GM18499 (cell line): Measurements from ENCODE around the gene FEZ2.

Experiments used
- ATAC-seq: cut with Tn5 transposase; IDR thresholded peaks from one replicate; pipeline ENCODE4 v1.9.1; 2021; ENCODE audit warnings: moderate number of reproducible peaks; ENCODE audit not compliant: insufficient read depth, unreplicated experiment

Gene FEZ2

DNA sequence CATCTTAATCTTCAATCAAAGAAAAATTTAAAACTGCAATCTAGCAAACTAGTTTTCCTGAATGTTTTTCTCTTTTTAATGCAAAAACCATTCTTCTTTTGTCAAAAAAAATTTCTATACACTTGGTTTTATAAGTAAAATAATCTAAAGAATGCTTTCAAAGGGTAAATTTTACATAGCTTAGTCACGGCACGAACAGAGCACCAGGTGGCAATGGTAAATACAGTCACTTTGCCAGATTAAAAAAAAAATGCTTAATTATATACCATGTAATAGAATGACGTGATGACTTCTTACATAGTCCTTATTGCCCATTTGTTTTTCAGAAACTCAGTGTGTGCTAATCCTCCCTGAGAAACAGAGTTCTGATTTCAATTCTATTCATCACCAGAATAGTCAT lies 10.4 kb downstream of the FEZ2 start:
- ATAC-seq, result no peak

DNA sequence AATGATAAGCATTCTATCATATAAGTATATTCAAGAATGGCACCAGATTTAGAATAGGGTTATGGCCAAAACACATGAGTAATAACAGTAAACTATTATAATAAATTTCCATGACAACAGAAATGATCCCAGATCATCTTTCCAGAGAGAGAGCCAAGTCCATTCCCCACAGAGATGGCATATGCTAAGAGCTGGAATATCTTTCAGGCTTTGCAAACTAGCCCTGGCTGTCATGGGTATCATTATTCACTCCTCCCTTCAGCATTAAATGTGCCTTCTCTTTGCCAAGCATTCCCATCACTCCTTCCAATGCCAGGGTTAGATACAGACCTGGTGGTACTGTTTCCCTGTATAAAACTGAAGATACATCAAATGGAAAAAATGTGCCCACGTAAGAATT lies 10.9 kb downstream of the FEZ2 start:
- no peak for ATAC-seq

DNA sequence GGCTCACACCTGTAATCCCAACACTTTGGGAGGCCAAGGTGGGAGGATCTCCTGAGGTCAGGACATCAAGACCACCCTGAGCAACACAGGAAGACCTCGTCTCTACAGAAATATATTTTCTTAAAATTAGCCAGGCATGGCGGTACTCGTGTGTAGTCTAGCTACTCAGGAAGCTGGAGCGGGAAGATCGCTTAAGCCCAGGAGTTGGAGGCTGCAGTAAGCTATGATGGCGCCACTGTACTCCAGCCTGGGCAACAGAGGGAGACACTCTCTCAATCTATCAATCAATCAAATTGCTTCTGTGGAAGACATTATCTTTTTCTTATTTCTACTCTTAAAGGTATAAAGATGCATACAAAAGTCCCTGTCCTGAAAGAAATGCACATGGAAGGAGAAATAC lies 11.3 kb downstream of the FEZ2 start:
- ATAC-seq, result no peak

DNA sequence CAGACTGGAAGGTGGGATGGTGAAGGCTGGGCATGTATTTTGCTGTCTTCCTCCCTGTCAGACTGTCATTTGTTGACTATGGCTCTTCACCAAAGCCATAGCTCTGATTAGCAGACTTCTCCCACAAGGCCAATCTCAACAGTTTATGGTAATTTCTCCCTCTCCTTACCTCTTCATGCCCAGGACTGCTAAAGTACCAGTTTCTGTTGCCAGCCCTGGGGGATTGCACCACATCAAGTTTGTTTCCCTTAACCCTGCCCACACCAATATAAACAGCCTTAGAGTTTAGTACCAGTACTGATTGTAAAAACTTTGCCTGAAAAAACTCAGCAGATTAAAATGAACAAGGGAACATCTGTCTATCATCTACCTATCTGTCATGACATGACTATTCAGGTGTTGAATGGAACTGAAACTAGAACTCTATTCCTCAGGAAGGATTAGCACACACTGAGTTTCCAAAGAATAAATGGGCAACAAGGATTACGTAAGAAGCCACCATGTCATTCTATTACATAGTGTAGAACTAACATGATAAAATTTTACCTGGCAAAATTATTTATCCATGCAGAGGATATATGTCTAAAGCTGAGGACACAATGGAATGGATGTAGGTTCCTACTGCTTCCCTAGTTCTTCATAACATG lies 13.7 kb downstream of the FEZ2 start:
- ATAC-seq, result no peak

GRCh38 chr2:36582951-36583350 lies 15.0 kb downstream of the FEZ2 start:
- ATAC-seq, result no peak

- ATAC-seq, result no peak
Observed at GRCh38 chr2:36582538-36582937, 15.4 kb downstream of the FEZ2 start.

- ATAC-seq, result no peak
Observed at GRCh38 chr2:36579297-36579664, 18.7 kb downstream of the FEZ2 start.

DNA sequence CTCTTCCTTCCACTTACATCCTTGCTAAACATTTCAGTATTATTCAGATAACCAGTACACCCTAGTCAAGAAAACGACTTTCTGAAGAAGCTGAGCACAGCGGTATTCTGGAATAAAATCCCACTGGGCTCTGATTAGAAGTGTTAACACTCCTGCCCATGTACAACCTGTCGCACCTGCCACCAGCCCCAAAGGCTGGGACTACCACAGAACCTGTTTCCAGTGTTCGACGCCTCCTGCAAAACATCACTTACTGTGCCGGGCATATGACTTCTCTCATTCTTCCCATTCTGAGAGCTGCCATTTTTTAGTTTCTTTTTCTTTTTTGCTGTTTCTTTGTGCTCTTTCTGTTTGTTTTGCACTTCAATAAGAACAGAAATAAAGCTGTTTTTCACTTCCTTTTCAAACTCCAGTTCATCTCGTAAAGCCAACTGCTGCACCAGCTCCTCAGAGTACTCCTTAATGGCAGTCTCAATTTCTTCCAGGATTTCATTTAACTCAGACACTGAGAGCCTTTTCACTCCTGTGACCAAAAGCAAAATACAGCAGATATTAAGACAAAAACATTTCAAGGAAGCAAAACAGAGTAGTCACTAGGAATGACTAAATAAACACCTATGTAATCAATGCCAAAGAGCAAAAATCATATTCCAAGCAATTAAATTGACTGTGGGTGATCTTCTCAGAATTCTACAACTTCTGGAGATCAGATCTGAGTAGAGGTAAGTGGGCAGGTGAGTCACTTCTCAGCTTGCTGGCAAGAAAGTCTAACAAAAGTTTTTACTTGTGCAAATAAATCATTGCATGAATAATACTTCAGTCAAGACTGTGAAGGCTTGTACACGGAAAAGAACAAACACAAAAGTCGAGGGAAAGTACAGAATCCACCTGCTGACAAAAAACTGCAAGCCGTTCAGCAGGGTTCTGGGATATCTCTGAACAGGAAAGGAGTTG lies 19.3 kb downstream of the FEZ2 start:
- ATAC-seq, result no peak

GRCh38 chr2:36577884-36578283 lies 20.1 kb downstream of the FEZ2 start:
- ATAC-seq, result no peak

DNA sequence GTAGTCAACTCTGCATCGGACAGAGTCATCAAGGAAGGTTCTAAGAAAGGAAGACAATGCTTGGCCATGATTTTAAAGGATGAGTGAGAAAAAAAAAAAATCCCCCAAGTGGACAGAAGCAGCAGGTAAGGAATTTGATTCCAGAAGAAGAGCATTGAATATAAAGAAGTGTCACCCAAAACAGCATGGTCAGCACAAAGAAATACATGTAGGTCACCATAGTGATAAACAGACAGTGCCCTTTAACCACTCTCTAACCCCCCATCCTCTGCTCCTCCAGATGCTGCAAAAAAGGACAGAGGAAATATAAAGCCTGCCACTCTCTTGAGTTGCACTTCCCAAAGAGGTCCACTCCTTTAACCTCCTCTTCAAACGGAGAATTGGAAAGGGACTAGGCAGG lies 23.4 kb downstream of the FEZ2 start:
- no peak for ATAC-seq

- ATAC-seq, result no peak
Observed at GRCh38 chr2:36573165-36573564, 24.8 kb downstream of the FEZ2 start.

DNA sequence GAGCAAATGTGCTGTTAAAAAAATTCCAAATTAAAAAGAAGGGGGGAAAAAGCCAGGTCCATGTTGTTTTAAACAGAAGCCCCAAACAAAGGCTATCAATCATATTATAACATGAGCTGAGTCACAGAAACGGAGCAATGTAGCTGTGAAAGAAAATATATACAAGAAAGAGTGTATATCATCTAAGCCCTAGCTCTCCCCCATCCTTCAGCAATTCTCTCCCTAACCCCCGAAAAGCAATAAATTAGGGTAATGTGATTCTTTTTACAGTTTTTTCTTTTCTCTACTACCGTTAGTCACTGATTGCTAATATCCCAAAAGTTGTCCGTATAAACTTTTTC lies 25.3 kb downstream of the FEZ2 start:
- ATAC-seq, result no peak

- ATAC-seq, result no peak
Observed at GRCh38 chr2:36572054-36572718, 25.8 kb downstream of the FEZ2 start.

DNA sequence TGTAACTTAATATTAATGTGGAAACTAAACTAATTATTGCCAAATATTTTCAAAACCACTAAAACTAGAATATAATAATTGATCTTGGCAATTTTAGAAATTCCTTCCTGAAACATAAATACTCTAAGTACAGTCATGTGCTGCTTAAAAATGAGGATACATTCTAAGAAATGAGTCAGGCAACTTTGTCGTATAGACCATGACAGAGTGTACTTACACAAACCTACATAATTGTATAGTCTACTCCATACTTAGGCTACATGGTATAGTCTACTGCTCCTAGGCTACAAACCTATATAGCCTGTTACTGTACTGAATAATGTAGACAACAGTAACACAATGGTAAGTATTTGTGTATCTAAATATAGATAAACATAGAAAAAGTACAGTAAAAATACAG lies 27.6 kb downstream of the FEZ2 start:
- ATAC-seq, result no peak

DNA sequence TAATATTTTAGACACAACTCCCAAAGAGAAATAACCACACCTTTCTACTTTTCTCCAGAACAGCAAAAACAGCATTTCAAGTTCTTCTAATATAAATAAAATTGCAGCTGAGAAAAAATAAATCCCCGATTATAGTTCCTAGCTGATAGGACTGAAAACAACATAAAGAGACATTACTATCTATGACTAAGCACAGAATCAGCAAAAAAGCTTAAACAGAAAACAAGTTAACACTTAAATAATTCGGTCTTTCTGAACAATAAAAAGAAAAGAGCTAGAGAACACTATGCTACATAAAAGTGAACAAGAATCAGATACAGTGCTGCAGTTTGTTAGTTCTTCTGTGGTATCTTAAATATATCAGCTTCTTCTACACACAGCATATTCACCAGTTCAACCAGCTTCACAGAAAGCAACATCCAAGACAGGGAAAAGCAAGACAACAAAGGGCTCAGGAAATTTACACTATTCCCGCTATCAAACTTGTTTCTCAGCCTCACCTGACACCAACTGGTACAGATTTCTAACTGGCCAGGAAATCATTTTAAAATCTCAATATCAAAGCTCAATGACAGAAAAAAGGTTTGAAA lies 28.6 kb downstream of the FEZ2 start:
- no peak for ATAC-seq

GRCh38 chr2:36568516-36569246 lies 29.3 kb downstream of the FEZ2 start:
- no peak for ATAC-seq

- ATAC-seq, result no peak
Observed at GRCh38 chr2:36567711-36568408, 30.1 kb downstream of the FEZ2 start.

- no peak for ATAC-seq
Observed at GRCh38 chr2:36566887-36567286, 31.1 kb downstream of the FEZ2 start.

GRCh38 chr2:36565712-36566111 lies 32.3 kb downstream of the FEZ2 start:
- no peak for ATAC-seq
